GM18511 (cell line): ENCODE results near the gene PAK4.
"Not testable (repeated sequence)": the region's sequence is repeated elsewhere in the genome, so short reads cannot be mapped to it uniquely, and the experiment has no call there.

Experiments
- ATAC-seq: cut with Tn5 transposase; IDR thresholded peaks from one replicate; pipeline ENCODE4 v1.9.1; 2021; ENCODE audit warnings: mild to moderate bottlenecking, moderate library complexity; ENCODE audit not compliant: unreplicated experiment

PAK4 gene

DNA sequence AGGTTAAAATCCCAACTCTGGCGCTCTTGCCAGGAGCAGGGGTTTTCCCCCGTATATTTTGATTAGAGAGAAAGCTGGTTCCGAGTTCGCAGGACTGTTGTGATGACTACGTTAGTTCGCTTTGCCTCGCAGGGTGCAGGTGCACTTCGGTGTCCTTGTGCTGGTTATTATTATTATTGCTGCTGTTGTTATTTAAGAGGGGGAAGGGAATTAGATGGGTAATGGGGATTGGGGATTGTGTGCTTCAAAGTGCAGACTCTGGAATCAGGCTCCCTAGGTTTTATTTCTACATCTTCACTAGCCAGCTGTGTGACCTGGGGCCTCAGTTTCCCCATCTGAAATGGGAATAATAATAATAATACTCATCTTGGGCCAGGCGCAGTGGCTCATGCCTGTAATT is 26.2 kb upstream of the PAK4 start:
- ATAC-seq = no peak

DNA sequence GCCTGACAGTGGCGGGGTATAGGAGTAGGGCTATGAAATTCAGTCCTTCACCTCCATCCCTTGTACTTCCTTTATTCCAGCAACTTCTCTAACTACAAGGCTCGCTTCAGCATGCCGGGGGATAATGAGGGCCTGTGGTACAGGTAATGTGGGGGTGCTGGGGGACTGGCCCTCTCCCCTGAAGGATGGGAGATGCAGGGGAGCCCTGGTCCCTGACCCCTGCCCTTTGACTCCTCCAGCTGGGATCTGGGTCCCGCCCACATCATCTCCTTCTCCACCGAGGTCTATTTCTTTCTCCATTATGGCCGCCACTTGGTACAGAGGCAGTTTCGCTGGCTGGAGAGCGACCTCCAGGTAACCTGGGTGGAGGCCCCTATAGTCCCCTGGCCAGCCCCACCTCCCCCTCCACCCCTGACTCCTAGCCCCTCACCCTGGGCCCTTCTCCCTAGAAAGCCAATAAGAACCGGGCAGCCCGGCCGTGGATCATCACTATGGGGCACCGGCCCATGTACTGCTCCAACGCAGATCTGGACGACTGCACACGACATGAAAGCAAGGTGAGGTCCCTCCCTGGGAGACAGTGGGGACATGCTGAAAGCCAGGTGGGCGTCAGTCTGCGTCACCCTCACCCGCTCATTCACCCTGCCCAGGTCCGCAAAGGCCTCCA is 25.0 kb upstream of the PAK4 start:
- ATAC-seq = no peak

DNA sequence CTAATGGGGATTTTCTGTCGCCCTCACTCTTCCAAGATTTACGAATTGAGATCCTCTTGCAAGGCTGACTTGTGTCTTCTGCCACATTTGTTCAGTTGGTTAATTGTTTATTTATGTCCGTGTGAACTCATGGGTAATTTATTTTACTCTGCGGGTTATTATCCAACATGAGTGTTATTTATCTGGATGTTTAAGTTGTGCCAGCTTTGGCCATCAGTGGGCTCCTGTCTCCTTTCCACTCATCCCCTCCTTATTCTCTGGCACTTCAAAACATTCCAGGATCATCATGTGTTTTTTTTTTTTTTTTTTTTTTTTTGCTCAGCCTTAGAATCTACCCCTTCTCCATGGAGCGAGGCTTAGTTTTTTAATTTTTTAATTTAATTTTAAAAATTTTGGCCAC is 22.4 kb upstream of the PAK4 start:
- no peak for ATAC-seq

DNA sequence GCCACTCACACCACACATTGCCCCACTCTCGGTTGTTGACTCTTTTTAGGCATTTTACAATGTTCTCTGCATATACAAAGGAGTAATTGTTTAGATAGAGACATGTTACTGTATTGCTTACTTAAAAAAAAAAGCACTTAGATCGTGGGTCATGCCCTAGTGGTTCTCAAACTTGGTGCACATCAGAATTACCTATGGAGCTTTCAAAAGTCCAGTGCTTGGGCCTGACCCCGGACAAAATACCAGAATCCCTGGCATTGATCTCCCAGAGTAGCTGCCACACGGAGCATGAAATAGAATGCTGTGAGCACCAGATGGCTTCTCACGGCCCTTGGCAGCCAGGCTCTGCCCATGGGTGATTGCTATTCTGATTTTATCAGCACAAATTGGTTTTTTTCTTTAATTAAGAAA is 21.4 kb upstream of the PAK4 start:
- no peak for ATAC-seq

DNA sequence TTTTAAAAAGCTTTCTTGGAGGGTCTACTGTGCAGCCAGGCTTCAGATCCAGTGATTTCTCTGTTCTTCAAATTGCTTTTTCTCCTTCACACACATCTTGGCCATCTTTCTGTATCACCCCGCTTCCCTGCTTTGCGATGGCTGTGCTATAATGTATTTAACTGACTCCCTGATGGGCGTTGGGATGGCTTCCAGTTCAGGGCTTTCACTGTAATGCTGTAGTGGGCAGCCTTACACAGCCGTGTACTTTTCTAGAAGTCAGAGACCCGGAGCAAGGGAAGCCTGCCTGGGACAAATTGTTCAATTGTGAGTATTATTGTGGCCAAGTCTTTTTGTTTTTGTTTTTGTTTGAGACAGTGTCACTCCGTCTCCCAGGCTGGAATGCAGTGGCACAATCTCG is 19.4 kb upstream of the PAK4 start:
- no peak for ATAC-seq

DNA sequence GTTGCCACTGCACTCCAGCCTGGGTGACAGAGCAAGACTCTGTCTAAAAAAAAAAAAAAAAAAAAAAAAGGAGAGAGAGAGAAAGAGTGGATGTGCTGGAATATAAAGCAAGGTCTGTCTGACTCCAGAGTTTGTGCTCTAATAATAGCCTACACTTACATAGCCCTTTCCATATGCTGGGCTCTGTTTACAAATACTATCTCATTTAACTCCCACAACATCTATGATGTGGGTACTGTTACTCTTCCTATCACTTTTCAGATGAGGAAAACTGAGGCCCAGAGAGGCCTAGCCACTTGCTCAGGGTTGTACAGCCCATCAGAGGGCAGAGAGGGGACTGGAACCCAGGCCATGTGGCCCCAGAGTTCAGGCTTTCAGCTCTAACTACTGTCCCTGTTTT is 15.9 kb upstream of the PAK4 start:
- no peak for ATAC-seq

DNA sequence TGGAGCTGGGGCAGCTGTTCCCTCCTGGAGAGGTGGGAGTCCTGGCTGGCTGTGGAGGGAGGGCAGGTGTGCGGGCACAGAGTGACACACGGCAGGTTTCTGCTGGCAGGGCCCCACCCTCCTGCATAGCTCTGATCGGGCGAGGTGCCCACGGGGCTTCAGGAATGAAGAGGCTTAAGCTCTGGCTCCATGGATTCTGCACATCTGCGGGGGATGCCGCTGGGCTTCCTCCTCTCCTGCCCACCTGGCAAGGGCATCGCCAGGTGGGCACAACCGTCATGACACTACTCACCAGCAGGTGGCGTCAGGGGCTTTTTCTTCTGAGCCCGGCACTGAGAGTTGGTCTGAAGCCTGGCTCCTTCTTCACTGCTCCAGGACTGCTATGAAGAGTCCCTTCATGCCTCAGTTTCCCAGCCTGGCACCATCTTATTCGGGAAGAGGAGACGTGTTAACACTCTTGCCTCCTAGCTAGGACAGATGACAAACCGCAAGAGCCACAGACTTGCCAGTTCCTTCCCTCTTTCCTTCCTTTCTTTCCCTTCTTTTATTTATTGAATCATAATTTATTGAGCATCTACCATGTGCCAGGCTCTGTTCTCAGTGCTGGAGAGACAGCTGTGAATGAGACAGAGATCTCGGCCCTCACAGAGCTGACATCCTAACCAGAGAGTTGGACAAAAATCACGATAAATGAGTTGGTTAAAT is 15.2 kb upstream of the PAK4 start:
- no peak for ATAC-seq

GRCh38 chr19:39111593-39112199 is 13.9 kb upstream of the PAK4 start:
- no peak for ATAC-seq

- ATAC-seq = no peak
These were observed 13.2 kb upstream of the PAK4 start for GRCh38 chr19:39112338-39112890.

GRCh38 chr19:39113199-39113598 is 12.4 kb upstream of the PAK4 start:
- no peak for ATAC-seq

DNA sequence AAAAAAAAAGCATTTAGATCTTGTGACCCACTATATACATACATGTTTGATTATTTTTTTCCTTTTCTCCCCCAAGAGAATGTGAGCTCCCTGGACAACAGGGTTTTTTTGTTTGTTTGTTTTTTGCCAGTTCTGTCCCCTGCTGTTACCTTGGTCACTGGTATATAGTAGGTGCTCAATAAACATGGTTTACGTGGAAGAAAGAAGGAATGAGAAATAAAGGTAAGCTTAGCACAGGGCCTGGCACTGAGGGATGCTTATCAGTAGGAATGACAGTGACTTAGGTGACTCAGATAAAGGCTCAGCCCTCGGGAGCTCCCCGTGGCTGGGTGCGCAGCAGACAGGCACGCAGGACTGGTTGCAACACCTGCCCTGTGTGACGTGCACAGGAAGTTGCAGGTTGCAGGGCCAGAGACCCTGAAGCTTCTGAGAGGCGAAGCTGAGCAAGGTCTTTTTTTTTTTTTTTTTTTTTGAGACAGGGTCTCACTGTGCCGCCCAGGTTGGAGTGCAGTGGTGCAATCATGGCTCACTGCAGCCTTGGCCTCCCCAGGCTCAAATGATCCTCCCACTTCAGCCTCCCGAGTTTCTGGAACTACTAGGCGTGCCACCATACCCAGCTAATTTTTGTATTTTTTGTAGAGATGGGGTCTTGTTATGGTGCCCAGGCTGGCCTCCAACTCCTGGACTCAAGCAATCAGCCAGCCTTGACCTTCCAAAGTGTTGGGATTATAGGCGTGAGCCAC is 10.3 kb upstream of the PAK4 start:
- no peak for ATAC-seq

- ATAC-seq = not testable (repeated sequence)
These were observed 8.6 kb upstream of the PAK4 start for GRCh38 chr19:39117023-39117422.

GRCh38 chr19:39119830-39120229 is 5.8 kb upstream of the PAK4 start:
- no peak for ATAC-seq

- no peak for ATAC-seq
These were observed 2.5 kb upstream of the PAK4 start for GRCh38 chr19:39122934-39123731.

DNA sequence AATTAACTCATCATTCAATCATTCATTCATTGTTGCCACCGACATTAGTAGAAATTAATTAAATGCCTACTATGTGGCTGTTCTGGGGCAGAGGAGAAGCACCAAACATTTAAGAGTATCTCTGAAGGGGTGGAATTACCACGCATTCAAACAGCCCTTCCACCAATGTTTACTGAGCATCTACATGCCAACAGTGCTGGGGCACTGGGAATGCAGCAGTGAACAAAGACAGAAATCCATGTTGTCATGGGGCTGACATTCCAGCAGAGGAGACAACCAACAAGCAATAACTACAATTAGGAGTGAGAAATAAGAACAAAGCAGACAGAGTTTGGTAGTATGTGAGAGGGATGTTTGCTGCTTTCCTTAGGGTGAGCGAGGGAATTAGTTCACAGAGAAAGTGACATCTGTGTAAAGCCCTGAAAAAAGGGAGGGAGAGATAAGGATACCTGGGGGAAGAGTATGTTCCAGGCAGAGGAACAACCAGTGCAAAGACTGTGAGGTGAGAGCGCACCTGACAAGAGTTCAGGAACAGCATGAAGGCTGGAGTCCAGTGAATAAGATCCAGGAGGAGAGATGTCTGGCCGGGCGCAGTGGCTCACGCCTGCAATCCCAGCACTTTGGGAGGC is 1.3 kb upstream of the PAK4 start:
- no peak for ATAC-seq

DNA sequence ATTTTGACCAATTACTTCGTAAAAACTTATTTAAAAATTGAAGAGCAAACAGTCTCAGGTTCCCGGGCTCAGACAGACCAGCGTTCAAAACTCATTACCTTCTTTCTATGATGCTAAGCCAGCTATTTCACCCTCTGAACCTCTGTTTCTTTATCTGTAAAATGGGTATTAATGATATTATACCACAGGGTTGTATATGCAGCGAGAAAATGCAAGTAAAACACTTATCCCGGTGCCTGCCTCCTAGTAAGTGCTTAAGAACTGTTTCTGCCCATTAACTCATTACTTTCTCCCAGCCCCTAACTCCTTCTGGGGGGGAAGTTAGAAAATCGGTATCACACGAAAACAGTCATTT is 410 bp upstream of the PAK4 start:
- no peak for ATAC-seq

DNA sequence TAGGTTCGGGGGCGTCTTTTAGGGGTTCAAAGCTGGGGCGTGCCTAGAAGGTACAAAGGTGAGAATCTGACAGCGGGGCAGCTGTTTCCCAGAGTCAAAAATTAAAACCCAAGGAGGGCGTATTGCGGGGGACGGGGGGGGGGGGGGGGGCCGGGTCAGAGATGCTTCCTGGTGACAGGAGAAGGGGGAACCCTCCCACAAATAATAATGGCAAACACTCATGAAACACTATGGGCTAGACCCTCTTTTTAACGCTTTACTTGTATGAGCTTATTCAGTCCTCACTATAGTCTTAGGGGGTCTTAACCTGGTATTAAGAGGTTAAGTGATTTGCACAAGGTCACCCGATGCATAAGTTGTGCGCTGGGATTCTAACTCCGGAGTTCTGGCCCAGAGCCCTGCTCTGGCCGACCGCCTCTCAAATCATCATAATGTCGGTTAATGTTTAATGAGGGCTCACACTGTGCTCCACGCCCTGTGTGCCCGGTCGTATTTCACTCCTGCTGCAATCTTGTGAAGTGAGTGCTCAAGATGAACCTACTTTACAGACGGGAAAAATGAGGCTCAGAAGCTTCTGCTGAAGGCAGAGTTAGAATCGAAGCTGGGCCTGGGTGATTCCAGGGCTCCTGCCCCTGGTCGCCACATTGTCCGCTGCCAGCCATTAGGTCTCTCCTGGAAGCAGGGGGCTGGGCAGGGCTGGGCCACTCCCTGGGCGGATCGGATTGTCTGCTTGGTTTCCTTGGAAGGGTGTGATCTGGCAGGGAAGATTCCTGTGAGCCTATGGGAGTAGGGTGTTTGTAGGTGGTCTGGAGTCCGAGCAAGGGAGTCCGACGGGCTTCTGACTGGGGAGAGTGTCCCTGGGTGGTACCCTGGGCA is 964 bp downstream of the PAK4 start:
- no peak for ATAC-seq

- ATAC-seq = no peak
These were observed 2.4 kb downstream of the PAK4 start for GRCh38 chr19:39127812-39128515.
